H9 (cell line): Measurements from ENCODE around the gene CKS1B. TPM values are rescaled to one million over a fixed set of nuclear protein-coding genes. Genes with fewer than 3 reads are reported as not detected.

Experiments
- DNase-seq: peaks from one replicate; pipeline ENCODE4 v3.0.0-alpha.2; 2017
- H2AFZ ChIP-seq: one replicate; pipeline ENCODE4 v1.6.1; 2013; ENCODE audit warnings: mild to moderate bottlenecking, low read length, control low read depth, moderate library complexity
- H2AK5ac ChIP-seq: 2 replicates; pipeline ENCODE4 v1.6.1; 2013; ENCODE audit warnings: low read length, control low read depth, mixed read lengths; ENCODE audit not compliant: insufficient read length
- H2BK120ac ChIP-seq: one replicate; pipeline ENCODE4 v1.6.1; 2013; ENCODE audit warnings: low read depth, mild to moderate bottlenecking, low read length, control low read depth, inconsistent platforms; ENCODE audit not compliant: poor library complexity, severe bottlenecking
- H2BK12ac ChIP-seq: 2 replicates; pipeline ENCODE4 v1.6.1; 2013; ENCODE audit warnings: low read length, control low read depth, mixed read lengths, low read depth; ENCODE audit not compliant: insufficient read length
- H2BK15ac ChIP-seq: 2 replicates; pipeline ENCODE4 v1.6.1; 2013; ENCODE audit warnings: low read depth, low read length, control low read depth
- H2BK20ac ChIP-seq: one replicate; pipeline ENCODE4 v1.6.1; 2013; ENCODE audit warnings: low read depth, mild to moderate bottlenecking, low read length, control low read depth, inconsistent platforms; ENCODE audit not compliant: poor library complexity, severe bottlenecking
- H2BK5ac ChIP-seq: 2 replicates; pipeline ENCODE4 v1.6.1; 2013; ENCODE audit warnings: low read length, control low read depth, mixed read lengths; ENCODE audit not compliant: insufficient read length
- H3K14ac ChIP-seq: 2 replicates; pipeline ENCODE4 v1.6.1; 2013; ENCODE audit warnings: low read length, control low read depth; ENCODE audit not compliant: insufficient read depth
- H3K18ac ChIP-seq: 2 replicates; pipeline ENCODE4 v1.6.1; 2013; ENCODE audit warnings: low read depth, mild to moderate bottlenecking, mixed read lengths, low read length, control low read depth; ENCODE audit not compliant: insufficient read length
- H3K23ac ChIP-seq: 2 replicates; pipeline ENCODE4 v1.6.1; 2013; ENCODE audit warnings: low read length, control low read depth, mixed read lengths, low read depth; ENCODE audit not compliant: insufficient read length
- H3K23me2 ChIP-seq: 2 replicates; pipeline ENCODE4 v1.6.1; 2013; ENCODE audit warnings: low read depth, mild to moderate bottlenecking, mixed read lengths, low read length, control low read depth; ENCODE audit not compliant: insufficient read length, poor library complexity, severe bottlenecking
- H3K27ac ChIP-seq: 2 replicates; pipeline ENCODE4 v1.5.1; 2013; ENCODE audit warnings: low read length, control low read depth, mixed read lengths, low read depth; ENCODE audit not compliant: insufficient read length
- H3K27me3 ChIP-seq: 2 replicates; pipeline ENCODE4 v1.6.1; 2013; ENCODE audit warnings: low read length, control low read depth, inconsistent platforms; ENCODE audit not compliant: insufficient read depth
- H3K4ac ChIP-seq: 2 replicates; pipeline ENCODE4 v1.6.1; 2013; ENCODE audit warnings: low read depth, mild to moderate bottlenecking, control low read depth, inconsistent platforms, low read length, moderate library complexity
- H3K4me1 ChIP-seq: 2 replicates; pipeline ENCODE4 v1.6.1; 2013; ENCODE audit warnings: low read length, control low read depth, inconsistent platforms; ENCODE audit not compliant: insufficient read depth
- H3K4me2 ChIP-seq: 2 replicates; pipeline ENCODE4 v1.6.1; 2013; ENCODE audit warnings: low read length, control low read depth, mixed read lengths; ENCODE audit not compliant: insufficient read length, insufficient read depth
- H3K56ac ChIP-seq: 2 replicates; pipeline ENCODE4 v1.6.1; 2013; ENCODE audit warnings: low read depth, mild to moderate bottlenecking, mixed read lengths, low read length, control low read depth; ENCODE audit not compliant: insufficient read length
- H3K79me1 ChIP-seq: 2 replicates; pipeline ENCODE4 v1.6.1; 2013; ENCODE audit warnings: low read depth, mild to moderate bottlenecking, moderate library complexity, low read length, control low read depth, inconsistent platforms; ENCODE audit not compliant: insufficient read depth, poor library complexity, severe bottlenecking
- H3K79me2 ChIP-seq: 2 replicates; pipeline ENCODE4 v1.6.1; 2013; ENCODE audit warnings: low read length, control low read depth, inconsistent platforms; ENCODE audit not compliant: insufficient read depth
- H3K9ac ChIP-seq: 2 replicates; pipeline ENCODE4 v1.6.1; 2013; ENCODE audit warnings: low read length, control low read depth, mixed read lengths; ENCODE audit not compliant: insufficient read length; ENCODE audit errors: extremely low read depth
- H3K9me3 ChIP-seq: one replicate; pipeline ENCODE4 v1.6.1; 2013; ENCODE audit warnings: low read depth, low read length, inconsistent platforms; ENCODE audit not compliant: control insufficient read depth
- H3T11ph ChIP-seq: one replicate; pipeline ENCODE4 v1.6.1; 2013; ENCODE audit warnings: mild to moderate bottlenecking, low read length, control low read depth, inconsistent platforms
- H4K20me1 ChIP-seq: one replicate; pipeline ENCODE4 v1.6.1; 2013; ENCODE audit not compliant: control insufficient read depth, insufficient read length, insufficient read depth
- H4K5ac ChIP-seq: 2 replicates; pipeline ENCODE4 v1.6.1; 2013; ENCODE audit warnings: low read depth, mild to moderate bottlenecking, mixed read lengths, low read length, control low read depth; ENCODE audit not compliant: insufficient read length
- H4K8ac ChIP-seq: replicated peaks from 2 replicates; pipeline ENCODE4 v1.6.1; 2013; ENCODE audit warnings: low read length, control low read depth, mixed read lengths, low read depth; ENCODE audit not compliant: insufficient read length
- H4K91ac ChIP-seq: 2 replicates; pipeline ENCODE4 v1.6.1; 2013; ENCODE audit warnings: low read depth, mild to moderate bottlenecking, moderate library complexity, mixed read lengths, low read length, control low read depth; ENCODE audit not compliant: insufficient read length
- H3K27ac Mint-ChIP-seq, 3 experiments: 2 replicates in 2 of 3; 3 replicates in 1 of 3; pipeline ENCODE4 v1.8.0; 2020 to 2021; ENCODE audit warnings: mixed read lengths in 3 of 3, mild to moderate bottlenecking in 1 of 3, moderate library complexity in 1 of 3
- H3K27me3 Mint-ChIP-seq: 2 replicates; pipeline ENCODE4 v1.8.0; 2021; ENCODE audit warnings: low read depth, mild to moderate bottlenecking, moderate library complexity, mixed read lengths
- H3K36me3 Mint-ChIP-seq, 3 experiments: 2 replicates in 2 of 3; 3 replicates in 1 of 3; pipeline ENCODE4 v1.8.0; 2020 to 2021; ENCODE audit warnings: low read depth in 3 of 3, mixed read lengths in 3 of 3; ENCODE audit not compliant: insufficient read depth in 1 of 3
- H3K4me1 Mint-ChIP-seq, 2 experiments: 2 replicates each; pipeline ENCODE4 v1.8.0; 2020; ENCODE audit warnings: mixed read lengths in 2 of 2
- H3K4me3 Mint-ChIP-seq, 2 experiments: 2 replicates in 1 of 2; 3 replicates in 1 of 2; pipeline ENCODE4 v1.8.0; 2020 to 2021; ENCODE audit warnings: mild to moderate bottlenecking in 2 of 2, mixed read lengths in 2 of 2, moderate library complexity in 1 of 2
- H3K9me3 Mint-ChIP-seq, 2 experiments: 2 replicates in 1 of 2; 3 replicates in 1 of 2; pipeline ENCODE4 v1.8.0; 2020; ENCODE audit warnings: mild to moderate bottlenecking in 2 of 2, mixed read lengths in 2 of 2, moderate library complexity in 1 of 2
- CTCF ChIP-seq: fragments of 200-600 bp; sonication (generic); conservative IDR thresholded peaks from 3 replicates; pipeline ENCODE4 v1.8.0; 2021; ENCODE audit warnings: antibody characterized with exemption, mild to moderate bottlenecking
- WGBS: extraction: QIAGEN DNeasy Blood & Tissue Kit; methylation state at CpG from one replicate; pipeline ENCODE4 v1.1.7; 2013; ENCODE audit warnings: missing lambda C conversion rate, low lambda C conversion rate, mixed read lengths; ENCODE audit not compliant: insufficient read length; ENCODE audit errors: extremely low coverage; 5-methylcytosine and 5-hydroxymethylcytosine counted together
- total RNA-seq: library from RNA; stranded (reverse); gene quantifications from 2 replicates; pipeline ENCODE4 v1.2.1, GENCODE V29; 2021

Gene CKS1B
- total RNA-seq, 1 experiment from 2014 or later = 279 TPM

DNA sequence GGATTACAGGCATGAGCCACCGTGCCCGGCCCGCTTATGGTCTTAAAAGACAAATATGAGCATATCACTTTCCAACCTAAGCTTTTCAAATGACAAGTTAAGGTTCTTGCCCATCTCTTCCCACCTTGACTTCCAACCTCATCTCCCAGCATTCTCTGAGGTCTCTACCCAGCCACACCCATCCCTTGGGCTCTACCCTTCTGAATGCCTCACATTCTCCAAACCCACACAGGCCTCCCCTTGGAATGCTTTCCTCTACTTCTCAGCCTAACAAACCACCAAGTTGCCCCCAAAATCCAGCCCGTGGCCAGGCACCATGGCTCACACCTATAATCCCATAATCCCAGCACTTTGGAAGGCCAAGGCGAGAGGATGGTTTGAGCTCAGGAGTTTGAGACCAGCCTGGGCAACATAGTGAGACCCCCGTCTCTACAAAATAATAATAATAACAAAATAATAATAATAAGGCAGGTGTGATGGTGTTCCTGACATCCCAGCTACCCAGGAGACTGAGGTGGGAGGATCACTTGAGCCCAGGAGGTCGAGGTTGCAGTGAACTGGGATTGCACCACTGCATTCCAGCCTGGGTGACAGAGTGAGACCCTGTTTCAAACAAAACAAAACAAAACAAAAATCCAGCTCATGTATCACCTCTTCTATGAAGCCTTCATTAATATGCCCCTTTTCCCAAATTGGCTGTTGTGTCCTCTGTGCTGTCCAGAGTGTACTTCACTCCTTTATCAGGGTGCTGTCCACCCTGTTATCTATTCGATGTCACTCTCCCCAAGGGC, 47.9 kb downstream of the CKS1B start:
- no peaks in the 10 kb centered on the region for H3K4me1 ChIP-seq
- no peak overlapping the region for H3K14ac ChIP-seq
- H2BK20ac ChIP-seq = no peak overlapping the region
- no peaks in the 10 kb centered on the region for H3K27me3 ChIP-seq
- no peak overlapping the region for H4K91ac ChIP-seq
- no peak overlapping the region for H4K8ac ChIP-seq
- no peaks in the 10 kb centered on the region for H3K9me3 Mint-ChIP-seq
- H3T11ph ChIP-seq = no peak overlapping the region
- no peaks in the 10 kb centered on the region for H3K79me1 ChIP-seq
- TF ChIP-seq CTCF = no peak
- no peak overlapping the region for H3K4ac ChIP-seq
- no peak overlapping the region for H3K56ac ChIP-seq
- no peak overlapping the region for H2BK5ac ChIP-seq
- no peak overlapping the region for H2AK5ac ChIP-seq
- no peak overlapping the region for H2BK12ac ChIP-seq
- H4K5ac ChIP-seq = no peak overlapping the region
- no peak overlapping the region for H3K18ac ChIP-seq
- peaks cover 12% of the 10 kb centered on the region for H3K27me3 Mint-ChIP-seq
- H2BK120ac ChIP-seq = no peak overlapping the region
- no peak overlapping the region for H2AFZ ChIP-seq
- no peak overlapping the region; a peak in 2 of 7 replicates for H3K27ac Mint-ChIP-seq
- H2BK15ac ChIP-seq = no peak overlapping the region
- no peak overlapping the region for H3K4me2 ChIP-seq
- H3K36me3 Mint-ChIP-seq = peaks cover 0 to 6% (median 6%) of the 10 kb centered on the region in 3 experiments; a peak in 1 of 7 replicates
- no peak overlapping the region for H3K9ac ChIP-seq
- no peaks in the 10 kb centered on the region for H3K23me2 ChIP-seq
- peaks cover 23 to 44% of the 10 kb centered on the region in 2 experiments for H3K4me1 Mint-ChIP-seq
- no CpG with 5 or more reads among the region's 8 CpGs for WGBS
- no peaks in the 10 kb centered on the region for H3K79me2 ChIP-seq
- H3K4me3 Mint-ChIP-seq = no peak overlapping the region; a peak in 1 of 5 replicates
- H3K9me3 ChIP-seq = no peaks in the 10 kb centered on the region
- no peaks in the 10 kb centered on the region for H4K20me1 ChIP-seq
- no peak overlapping the region for H3K27ac ChIP-seq
- no peak overlapping the region for H3K23ac ChIP-seq
- DNase-seq = no peak
